Spleen (tissue), 11 donors: Measurements from ENCODE around the gene POGZ. TPM values are rescaled to one million over a fixed set of nuclear protein-coding genes. Genes with fewer than 3 reads are reported as not detected.

Experiments
- DNase-seq: peaks from one replicate; pipeline ENCODE4 v3.0.0-alpha.2; 2020
- H3K27ac ChIP-seq, 8 donors: fragments of 200-600 bp; sonication (generic) in 7 of 8; 1 replicate in 4 of 8; 2 replicates in 4 of 8; pipeline versions ENCODE4 v1.5.0 to v1.8.0; 2016 to 2021; ENCODE audit warnings: inconsistent platforms in 4 of 8, mild to moderate bottlenecking in 4 of 8, moderate library complexity in 1 of 8
- H3K27me3 ChIP-seq, 7 donors: fragments of 200-600 bp; sonication (generic) in 6 of 7; replicated peaks in 1 of 7; 1 replicate in 4 of 7; 2 replicates in 3 of 7; pipeline versions ENCODE4 v1.5.0 to v1.8.0; 2016 to 2021; ENCODE audit warnings: inconsistent platforms in 3 of 7, mild to moderate bottlenecking in 1 of 7
- H3K36me3 ChIP-seq, 6 donors: fragments of 200-600 bp; sonication (generic) in 5 of 6; 1 replicate in 4 of 6; 2 replicates in 2 of 6; pipeline versions ENCODE4 v1.5.0 to v1.8.0; 2016 to 2021; ENCODE audit warnings: inconsistent platforms in 2 of 6
- H3K4me1 ChIP-seq, 6 donors: fragments of 200-600 bp; sonication (generic) in 5 of 6; 1 replicate in 3 of 6; 2 replicates in 3 of 6; pipeline versions ENCODE4 v1.5.0 to v1.8.0; 2016 to 2021; ENCODE audit warnings: inconsistent platforms in 3 of 6
- H3K4me3 ChIP-seq, 8 donors: fragments of 200-600 bp; sonication (generic) in 7 of 8; 1 replicate in 4 of 8; 2 replicates in 4 of 8; pipeline versions ENCODE4 v1.5.0 to v1.8.0; 2016 to 2021; ENCODE audit warnings: inconsistent platforms in 4 of 8, mild to moderate bottlenecking in 4 of 8, moderate library complexity in 2 of 8
- H3K9me3 ChIP-seq, 8 donors: fragments of 200-600 bp; sonication (generic) in 7 of 8; 1 replicate in 4 of 8; 2 replicates in 4 of 8; pipeline versions ENCODE4 v1.5.0 to v1.8.0; 2016 to 2021; ENCODE audit warnings: inconsistent platforms in 4 of 8
- POLR2A ChIP-seq, 3 donors: fragments of 450-650 bp; IDR thresholded peaks; one replicate each; pipeline ENCODE4 v1.5.1; 2017; ENCODE audit warnings: antibody characterized with exemption in 3 of 3, mild to moderate bottlenecking in 1 of 3
- POLR2AphosphoS5 ChIP-seq, 3 donors: sonication (generic); formaldehyde crosslinking; IDR thresholded peaks; one replicate each; pipeline ENCODE4 v1.5.1; 2017; ENCODE audit warnings: antibody characterized with exemption in 3 of 3
- WGBS, 5 donors: extraction: QIAGEN DNeasy Blood & Tissue Kit in 3 of 5; methylation state at CpG; one replicate each; pipeline versions ENCODE4 v1.1.5 to v1.1.7; 2013 to 2018; 5-methylcytosine and 5-hydroxymethylcytosine counted together
- intact Hi-C: fragments of 100-400 bp; cut with DNase I; formaldehyde crosslinking; loops from one replicate; pipeline ENCODE4 v1.15.0; 2023; ENCODE audit warnings: low total_unique reads
- polyA plus RNA-seq, 3 donors: library from polyadenylated mRNA; stranded (reverse); fragments of 200-250 nt; gene quantifications; one replicate each; pipeline ENCODE4 v1.2.1, GENCODE V29; 2013
- total RNA-seq, 7 donors: library from RNA; depleted of rRNA in 3 of 7; stranded (reverse); fragments of >200 nt in 3 of 7; fragmentation: NEBNext Ultra II Directional in 4 of 7; extraction: Animal tissue kit (Norgen Biotek cat#: 25700) in 4 of 7; gene quantifications; one replicate each; pipeline versions ENCODE4 v1.1.0 to v1.2.1, GENCODE V29; 2016 to 2021
- TF ChIP-seq, protein P1 (sequence below), 11 experiments: fragments of 200-600 bp in 7 of 11; fragments of 450-650 bp in 4 of 11; sonication (generic) in 4 of 11; IDR thresholded peaks in 8 of 11; conservative IDR thresholded peaks in 3 of 11; 1 replicate in 7 of 11; 2 replicates in 4 of 11; pipeline versions ENCODE4 v1.4.0 to v1.8.0; 2016 to 2021; ENCODE audit warnings: antibody characterized with exemption in 11 of 11, inconsistent platforms in 4 of 11, mild to moderate bottlenecking in 1 of 11
- donor health status: healthy with polysubstance abuse.
- donor health status: DM: no; HTN: no; CAD: no; lungs with moderate emphysema.
- donor health status: DM: no; HTN: no; CAD: no.
- donor health status: Bipolar disorder and iron deficiency.
- donor health status: healthy.
- donor health status: DM: no; HTN: no; CAD: no.
- donor health status: DM: yes; HTN: yes; CAD: no.

Gene POGZ
- total and polyA plus RNA-seq, 10 donors = 12.9 to 133 (median 82.6) TPM

DNA sequence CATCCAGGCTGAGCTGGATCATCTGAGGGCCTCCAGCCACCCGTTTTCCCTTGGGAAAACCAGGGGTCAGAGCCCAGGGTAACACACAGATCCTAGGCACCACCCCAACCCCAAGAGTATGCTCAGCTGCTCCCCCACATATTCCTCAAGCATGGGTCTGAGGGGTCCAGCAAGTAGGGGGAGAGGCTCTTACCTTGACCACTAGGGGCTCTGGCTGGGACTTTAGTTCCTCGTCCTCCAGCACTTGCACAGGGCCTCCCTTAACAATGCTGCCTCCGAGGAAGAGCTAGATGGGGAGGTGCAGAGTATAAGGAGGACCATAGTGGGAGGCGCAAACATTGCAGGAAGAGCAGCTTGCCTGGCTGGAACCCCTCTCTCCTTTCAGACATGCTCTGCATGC, 94.3 kb downstream of the POGZ start:
- peaks cover 0 to 56% (median 3%) of the 10 kb centered on the region in 6 donors for H3K36me3 ChIP-seq
- H3K27ac ChIP-seq = no peak overlapping the region
- no peaks in the 10 kb centered on the region for H3K27me3 ChIP-seq
- TF ChIP-seq, protein P1, sequence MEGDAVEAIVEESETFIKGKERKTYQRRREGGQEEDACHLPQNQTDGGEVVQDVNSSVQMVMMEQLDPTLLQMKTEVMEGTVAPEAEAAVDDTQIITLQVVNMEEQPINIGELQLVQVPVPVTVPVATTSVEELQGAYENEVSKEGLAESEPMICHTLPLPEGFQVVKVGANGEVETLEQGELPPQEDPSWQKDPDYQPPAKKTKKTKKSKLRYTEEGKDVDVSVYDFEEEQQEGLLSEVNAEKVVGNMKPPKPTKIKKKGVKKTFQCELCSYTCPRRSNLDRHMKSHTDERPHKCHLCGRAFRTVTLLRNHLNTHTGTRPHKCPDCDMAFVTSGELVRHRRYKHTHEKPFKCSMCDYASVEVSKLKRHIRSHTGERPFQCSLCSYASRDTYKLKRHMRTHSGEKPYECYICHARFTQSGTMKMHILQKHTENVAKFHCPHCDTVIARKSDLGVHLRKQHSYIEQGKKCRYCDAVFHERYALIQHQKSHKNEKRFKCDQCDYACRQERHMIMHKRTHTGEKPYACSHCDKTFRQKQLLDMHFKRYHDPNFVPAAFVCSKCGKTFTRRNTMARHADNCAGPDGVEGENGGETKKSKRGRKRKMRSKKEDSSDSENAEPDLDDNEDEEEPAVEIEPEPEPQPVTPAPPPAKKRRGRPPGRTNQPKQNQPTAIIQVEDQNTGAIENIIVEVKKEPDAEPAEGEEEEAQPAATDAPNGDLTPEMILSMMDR (IDR thresholded peaks at IDR 0.05 in 8 of 11, conservative IDR thresholded peaks at IDR 0.05 in 3 of 11) = no peak
- TF ChIP-seq POLR2A (IDR thresholded peaks at IDR 0.05) (no peak), POLR2AphosphoS5 (IDR thresholded peaks at IDR 0.05) (no peak)
- H3K4me1 ChIP-seq = peaks cover 9 to 37% (median 24%) of the 10 kb centered on the region in 6 donors
- peak; percentile 33 for DNase-seq
- no peak overlapping the region for H3K4me3 ChIP-seq
- intact Hi-C loops = no loop called here
- 73 to 100% (median 87%) methylated on average over 2 to 4 of the region's 4 CpGs for WGBS, 5 donors
- peaks cover 0 to 15% (median 11%) of the 10 kb centered on the region in 8 donors for H3K9me3 ChIP-seq

DNA sequence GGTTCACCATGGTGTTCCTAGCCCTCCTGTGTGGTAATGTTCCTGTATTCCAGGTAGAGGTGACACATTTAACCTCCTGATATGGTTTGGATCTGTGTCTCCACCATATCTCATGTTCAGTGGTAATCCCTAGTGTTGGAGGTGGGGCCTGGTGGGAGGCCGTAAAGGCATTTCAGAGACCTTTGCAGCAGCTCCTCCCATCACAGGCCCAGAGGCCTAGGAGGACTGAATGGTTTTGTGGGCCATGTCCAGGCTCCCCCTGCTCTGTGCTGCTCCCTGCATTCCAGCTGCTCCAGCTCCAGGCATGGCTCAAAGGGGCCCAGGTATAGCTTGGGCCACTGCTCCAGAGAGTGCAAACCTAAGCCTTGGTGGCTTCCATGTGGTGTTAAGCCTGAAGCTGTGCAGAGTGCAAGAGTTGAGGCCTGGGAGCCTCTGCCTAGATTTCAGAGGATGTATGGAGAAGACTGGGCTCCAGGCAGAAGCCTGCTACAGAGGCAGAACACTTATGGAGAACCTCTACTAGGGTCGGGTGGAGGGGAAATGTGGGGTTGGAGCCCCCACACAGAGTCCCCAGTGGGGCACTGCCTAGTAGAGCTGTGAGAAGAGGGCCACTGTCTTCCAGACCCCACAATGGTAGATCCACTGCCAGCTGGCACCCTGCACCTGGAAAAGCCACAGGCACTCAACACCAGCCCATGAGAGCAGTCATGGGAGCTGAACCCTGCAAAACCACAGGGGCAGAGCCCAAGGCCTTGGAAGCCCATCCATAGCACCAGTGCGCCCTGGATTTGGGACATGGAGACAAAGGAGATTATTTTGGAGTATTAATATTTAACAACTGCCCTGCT, 96.8 kb downstream of the POGZ start:
- H3K27ac ChIP-seq = peak overlapping the region in 1 of 8 donors; percentile 22
- H3K36me3 ChIP-seq = peaks cover 0 to 46% (median 3%) of the 10 kb centered on the region in 6 donors
- peak; percentile 28 for DNase-seq
- H3K4me3 ChIP-seq = no peak overlapping the region
- intact Hi-C loops = no loop called here
- H3K9me3 ChIP-seq = peaks cover 0 to 15% (median 11%) of the 10 kb centered on the region in 8 donors
- no peaks in the 10 kb centered on the region for H3K27me3 ChIP-seq
- 92 to 100% (median 96%) methylated on average over 3 of the region's 3 CpGs for WGBS, 5 donors
- TF ChIP-seq, protein P1 (IDR thresholded peaks at IDR 0.05 in 8 of 11, conservative IDR thresholded peaks at IDR 0.05 in 3 of 11) = no peak
- TF ChIP-seq POLR2AphosphoS5 (IDR thresholded peaks at IDR 0.05) = no peak
- peaks cover 0 to 12% (median 5%) of the 10 kb centered on the region in 6 donors for H3K4me1 ChIP-seq

DNA sequence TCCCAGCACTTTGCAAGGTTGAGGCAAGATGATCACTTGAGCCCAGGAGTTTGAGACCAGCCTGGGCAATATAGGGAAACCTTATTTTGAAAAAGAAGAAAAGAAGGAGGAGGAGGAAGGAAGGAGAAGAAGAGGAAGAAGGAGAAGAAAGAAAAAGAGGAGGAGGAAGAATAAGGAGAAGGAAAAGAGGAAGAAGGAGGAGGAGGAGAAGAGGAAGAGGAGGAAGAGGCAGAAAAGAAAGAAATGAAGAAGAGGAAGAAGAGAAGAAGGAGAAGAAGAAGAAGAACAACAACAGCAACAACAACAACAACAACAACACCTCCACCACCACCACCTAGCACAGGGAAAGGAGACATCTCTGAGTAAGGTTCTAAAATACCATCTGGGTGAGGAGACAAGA, 97.4 kb downstream of the POGZ start:
- Histone ChIP-seq H3K36me3 (peaks cover 0 to 45% (median 3%) of the 10 kb centered on the region in 6 donors), H3K27ac (peak overlapping the region in 1 of 8 donors; percentile 22), H3K9me3 (peaks cover 0 to 15% (median 11%) of the 10 kb centered on the region in 8 donors), H3K4me3 (no peak overlapping the region), H3K4me1 (peaks cover 0 to 7% (median 2%) of the 10 kb centered on the region in 6 donors), H3K27me3 (no peaks in the 10 kb centered on the region)
- DNase-seq = no peak
- no peak for TF ChIP-seq POLR2AphosphoS5 (IDR thresholded peaks at IDR 0.05)
- TF ChIP-seq, protein P1 (IDR thresholded peaks at IDR 0.05 in 8 of 11, conservative IDR thresholded peaks at IDR 0.05 in 3 of 11) = no peak
- TF ChIP-seq POLR2A (IDR thresholded peaks at IDR 0.05) = no peak
- intact Hi-C loops = no loop called here

DNA sequence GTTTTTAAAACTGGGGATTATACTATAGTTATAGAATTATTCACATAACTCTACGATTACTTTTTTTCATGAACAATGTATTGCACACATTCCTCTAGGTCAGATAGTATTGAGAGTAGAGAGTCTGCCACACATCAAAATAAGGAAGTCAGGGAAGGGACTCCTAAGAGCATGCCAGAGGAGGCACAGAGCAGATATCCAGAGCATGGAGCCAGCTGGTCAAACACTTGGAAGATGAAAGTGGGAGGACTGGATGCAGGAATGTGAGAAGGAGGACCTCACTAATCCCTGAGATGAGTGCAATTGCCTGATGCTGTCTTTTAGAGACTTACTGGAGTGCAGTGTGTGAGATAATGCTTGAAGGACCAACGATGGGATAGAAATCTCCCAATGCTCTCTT, 102.6 kb downstream of the POGZ start:
- intact Hi-C loops = no loop called here
- H3K4me3 ChIP-seq = no peak overlapping the region
- H3K9me3 ChIP-seq = peaks cover 0 to 7% (median under 1%) of the 10 kb centered on the region in 8 donors
- TF ChIP-seq, protein P1 (IDR thresholded peaks at IDR 0.05 in 8 of 11, conservative IDR thresholded peaks at IDR 0.05 in 3 of 11) = no peak
- no peak for TF ChIP-seq POLR2AphosphoS5 (IDR thresholded peaks at IDR 0.05)
- no peak for TF ChIP-seq POLR2A (IDR thresholded peaks at IDR 0.05)
- 59 to 80% (median 76%) methylated on average over 2 of the region's 2 CpGs for WGBS, 5 donors
- no peak overlapping the region for H3K27ac ChIP-seq
- no peaks in the 10 kb centered on the region for H3K4me1 ChIP-seq
- DNase-seq = no peak
- no peaks in the 10 kb centered on the region for H3K27me3 ChIP-seq
- no peaks in the 10 kb centered on the region for H3K36me3 ChIP-seq
